GM19025 (cell line): ENCODE results near the gene SLC51A.
"Not testable (repeated sequence)": the region's sequence is repeated elsewhere in the genome, so short reads cannot be mapped to it uniquely, and the experiment has no call there.

Experiments
- ATAC-seq: cut with Tn5 transposase; IDR thresholded peaks from one replicate; pipeline ENCODE4 v1.9.1; 2021; ENCODE audit warnings: mild to moderate bottlenecking, low read depth, moderate library complexity; ENCODE audit not compliant: unreplicated experiment

Gene SLC51A

DNA sequence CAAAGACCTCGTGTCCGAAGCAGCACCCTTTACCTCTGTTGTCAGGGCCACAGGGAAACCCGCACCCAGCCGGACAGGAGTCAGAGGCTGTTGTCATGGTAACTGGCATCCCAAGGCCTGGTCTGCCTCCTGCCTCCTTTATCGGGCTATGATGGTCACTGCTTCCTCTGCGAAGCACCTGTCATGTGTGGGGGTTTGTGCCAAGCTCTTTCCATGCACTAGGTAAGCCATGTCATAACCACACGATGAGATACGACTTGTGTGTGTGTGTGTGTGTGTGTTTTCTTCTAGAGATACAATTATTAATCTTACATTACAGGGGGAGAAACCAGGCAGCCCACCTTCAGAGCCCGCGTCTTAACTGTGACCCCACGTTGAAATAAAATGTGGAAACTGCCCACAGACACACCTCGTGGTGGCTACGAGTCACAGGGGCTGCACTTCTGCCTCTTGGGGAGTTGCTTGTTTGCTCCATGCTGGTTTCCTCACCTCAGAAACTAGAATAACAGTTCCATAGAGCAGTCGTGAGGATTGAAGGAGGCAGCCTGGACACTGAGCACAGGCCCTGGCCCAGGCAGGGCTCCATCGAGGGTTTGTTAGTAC, 23.1 kb upstream of the SLC51A start:
- ATAC-seq = no peak

GRCh38 chr3:196193736-196194541, 22.4 kb upstream of the SLC51A start:
- no peak for ATAC-seq

DNA sequence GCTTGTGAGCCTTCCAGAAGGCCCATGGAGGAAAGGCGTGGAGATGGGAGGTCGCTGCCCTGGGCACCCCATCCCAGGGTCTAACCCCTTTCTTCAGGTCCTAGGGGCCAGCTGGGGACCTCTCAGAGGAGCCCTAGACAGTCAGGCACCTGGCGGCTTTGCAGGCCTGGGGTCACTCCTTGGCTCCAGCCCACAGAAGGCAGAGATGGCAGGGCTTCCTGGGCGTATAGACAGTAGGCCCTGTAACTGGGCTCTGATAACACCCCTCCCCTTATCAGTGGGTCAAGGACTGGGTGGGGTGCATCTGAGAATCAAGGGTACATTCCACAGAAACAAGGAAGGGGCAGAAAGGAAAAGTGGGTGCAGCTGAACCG, 21.8 kb upstream of the SLC51A start:
- no peak for ATAC-seq

DNA sequence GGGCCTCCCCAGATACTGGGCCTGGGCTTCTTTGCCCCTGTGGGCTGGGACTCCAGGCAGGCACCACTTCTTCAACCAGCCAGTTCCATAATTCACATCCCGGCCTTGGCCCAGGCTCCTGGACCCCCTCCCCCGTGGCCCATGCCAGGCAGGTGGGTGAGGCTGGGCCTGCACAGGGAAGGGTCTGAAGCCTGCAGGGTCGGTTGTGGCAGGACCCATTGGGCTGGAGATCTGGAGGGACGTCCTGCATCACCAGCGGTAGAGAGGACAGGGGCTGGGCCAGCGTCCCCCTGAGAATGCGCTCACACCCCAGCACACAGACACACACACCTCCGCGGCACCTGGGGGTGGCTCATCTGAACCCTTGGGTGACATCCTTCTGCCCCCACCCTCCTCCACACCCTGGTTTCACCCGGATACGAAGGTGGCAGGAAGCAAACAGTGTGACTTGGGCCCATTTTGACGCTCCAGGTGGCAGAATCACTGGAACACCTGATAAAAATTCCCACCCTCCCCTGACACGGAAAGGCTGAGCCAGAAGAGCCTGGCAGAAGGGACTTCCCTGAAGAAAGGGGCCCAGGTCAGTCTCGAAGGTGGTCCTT, 20.6 kb upstream of the SLC51A start:
- no peak for ATAC-seq

DNA sequence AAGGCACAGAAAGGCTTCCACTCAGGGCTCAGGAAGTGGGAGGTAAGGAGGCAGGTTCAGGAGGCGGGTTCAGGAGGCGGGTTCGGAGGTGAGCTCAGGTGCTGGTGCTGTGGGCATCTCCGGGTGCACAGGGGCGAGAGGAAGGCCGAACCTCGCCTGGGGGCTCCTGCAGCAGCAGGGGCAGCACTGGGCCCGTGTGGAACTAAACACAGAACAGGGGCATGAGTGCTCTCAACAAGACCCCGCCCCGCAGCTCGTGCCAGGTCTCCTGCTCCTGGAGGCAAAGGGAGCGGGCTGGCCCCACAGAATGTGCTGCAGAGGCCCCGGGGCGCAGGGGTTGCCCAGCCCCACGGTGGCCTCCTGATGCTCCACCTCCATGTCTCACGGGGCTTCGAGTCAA, 18.8 kb upstream of the SLC51A start:
- no peak for ATAC-seq

DNA sequence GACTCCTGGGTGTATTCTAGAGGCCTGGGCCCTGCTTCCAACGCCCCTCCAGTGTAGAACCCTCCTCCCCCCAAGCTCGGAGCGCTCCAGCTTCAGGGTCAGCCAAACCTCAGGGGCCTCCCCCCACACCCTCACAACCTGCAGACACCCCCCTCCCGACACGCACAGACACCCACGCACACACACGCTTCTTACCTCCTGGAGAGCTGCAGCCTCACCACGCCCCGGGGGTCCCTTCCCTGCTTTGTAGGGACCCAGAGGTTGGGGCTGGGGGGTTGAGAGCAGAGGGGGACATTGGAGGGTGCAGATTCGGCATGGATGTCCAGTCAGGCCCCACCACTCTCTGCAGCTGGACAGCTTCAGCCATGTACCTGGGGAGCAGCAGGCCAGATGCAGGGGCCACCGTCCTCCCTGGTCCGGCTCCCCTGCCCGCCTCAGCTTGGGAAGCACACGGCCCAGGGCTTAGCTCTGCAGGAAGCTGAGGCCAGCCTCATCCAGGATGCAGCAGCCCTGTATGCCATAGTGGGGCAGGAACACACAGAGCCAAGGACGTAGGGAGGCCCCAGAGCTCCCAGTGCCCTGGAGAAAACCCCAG, 18.2 kb upstream of the SLC51A start:
- no peak for ATAC-seq

DNA sequence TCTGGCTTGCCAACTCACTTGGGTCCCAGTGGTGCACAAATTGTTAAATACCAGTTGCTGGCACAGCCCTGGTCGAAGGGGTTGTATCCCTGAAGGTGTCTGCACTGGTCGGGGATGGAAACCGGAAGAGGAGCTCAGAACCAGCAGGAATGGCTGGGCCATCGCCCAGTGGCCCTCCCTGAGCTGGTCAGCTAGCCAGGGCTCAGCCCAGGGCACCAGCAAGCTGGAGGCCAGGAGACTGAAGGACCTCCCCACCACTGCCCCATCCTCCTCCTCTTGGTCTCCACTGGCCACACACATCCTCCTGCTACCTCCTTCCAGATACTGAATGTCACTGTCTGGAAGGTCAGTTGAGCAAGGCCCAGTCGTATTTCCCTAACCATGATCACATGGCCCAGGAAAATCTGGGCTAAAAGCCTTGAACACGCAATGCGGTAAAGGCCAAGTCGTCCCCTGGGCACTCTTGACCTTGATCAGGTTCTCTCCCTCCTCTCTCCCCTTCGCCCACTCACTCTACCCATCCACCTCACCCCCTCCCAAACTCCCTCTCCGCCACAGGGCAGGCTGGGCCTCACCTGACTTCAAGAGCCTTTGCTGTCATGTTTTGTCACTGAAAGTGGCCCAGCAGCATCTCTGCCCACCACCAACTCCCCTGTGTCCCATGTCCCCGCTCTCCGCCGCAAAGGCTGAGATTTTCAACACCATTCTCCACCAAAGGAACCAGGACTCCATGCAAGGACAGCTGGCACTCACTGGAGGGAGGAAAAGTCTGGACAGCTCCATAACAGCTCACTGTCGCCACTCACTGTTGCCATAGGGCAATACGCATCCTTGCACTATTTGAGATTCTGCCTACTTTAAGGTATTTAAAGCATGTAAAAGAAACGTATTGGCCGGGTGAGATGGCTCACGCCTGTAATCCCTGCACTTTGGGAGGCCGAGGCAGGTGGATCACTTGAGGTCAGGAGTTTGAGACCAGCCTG, 17.3 kb upstream of the SLC51A start:
- ATAC-seq = no peak

DNA sequence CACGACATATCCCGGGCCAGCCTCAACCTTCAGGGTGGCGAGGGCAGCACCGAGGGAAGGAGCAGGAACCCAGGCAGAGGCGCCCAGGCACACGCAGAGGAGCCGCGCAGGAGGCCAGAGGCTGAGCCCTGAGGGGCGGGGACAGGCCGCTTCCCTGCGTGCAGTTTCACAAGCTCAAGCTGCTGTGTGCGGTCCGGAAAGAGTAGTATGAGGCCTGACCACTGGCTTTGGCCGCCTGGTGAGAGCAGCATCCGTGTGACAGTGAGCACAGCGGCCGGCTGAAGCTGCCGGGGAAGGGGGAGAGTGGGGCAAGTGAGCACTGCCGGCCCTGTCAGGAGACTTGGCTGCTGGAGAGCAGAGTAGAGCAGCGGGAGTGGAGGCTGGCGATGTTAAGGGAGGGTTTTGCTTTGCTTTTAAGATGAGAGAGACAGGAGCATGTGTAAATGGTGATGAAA, 13.8 kb upstream of the SLC51A start:
- no peak for ATAC-seq

DNA sequence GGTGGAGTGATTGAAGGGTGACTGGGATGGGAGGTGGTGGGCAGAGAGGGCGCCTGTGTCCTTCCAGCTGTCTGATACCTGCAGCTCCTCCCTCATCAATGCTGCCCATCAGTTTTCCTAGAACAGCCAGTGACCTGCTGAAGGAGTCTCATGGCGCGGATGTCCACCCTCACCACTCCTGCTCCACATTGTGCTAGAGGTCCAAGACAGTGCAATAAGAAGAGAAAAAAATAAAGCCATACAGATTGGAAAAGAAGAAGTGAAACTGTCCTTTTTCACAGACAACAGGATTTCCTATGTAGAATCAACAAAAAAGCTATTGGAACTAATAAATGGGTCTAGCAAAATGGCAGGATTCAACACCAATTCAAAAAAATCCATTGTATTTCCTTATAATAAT, 12.5 kb upstream of the SLC51A start:
- ATAC-seq = no peak

DNA sequence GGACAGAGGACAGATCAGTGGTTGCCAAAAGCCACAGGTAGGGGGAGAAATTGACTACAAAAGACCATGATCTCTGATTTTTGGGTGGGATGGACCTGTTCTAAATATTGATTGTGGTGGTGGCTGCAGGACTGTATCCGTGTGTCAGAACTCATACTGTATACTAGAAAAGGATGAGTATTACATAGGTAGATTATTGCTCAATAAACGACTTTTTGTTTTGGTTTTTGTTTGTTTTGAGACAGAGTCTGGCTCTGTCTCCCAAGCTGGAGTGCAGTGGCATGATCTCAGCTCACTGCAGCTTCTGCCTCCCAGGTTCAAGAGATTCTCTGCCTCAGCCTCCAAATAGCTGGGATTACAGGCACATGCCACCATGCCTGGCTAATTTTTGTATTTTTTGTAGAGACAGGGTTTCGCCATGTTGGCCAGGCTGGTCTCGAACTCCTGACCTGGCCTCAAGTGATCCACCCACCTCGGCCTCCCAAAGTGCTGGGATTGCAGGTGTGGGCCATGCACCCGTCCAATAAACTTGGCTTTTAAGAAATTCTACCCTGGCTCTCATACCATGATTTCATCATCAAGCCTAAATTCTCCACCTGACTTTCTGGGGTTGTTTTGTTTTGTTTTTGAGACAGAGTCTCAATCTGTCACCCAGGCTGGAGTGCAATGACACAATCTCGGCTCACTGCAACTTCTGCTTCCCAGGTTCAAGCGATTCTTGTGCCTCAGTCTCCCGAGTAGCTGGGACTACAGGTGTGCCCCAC, 10.7 kb upstream of the SLC51A start:
- ATAC-seq = not testable (repeated sequence)

GRCh38 chr3:196207159-196207832, 9.0 kb upstream of the SLC51A start:
- ATAC-seq = no peak

- no peak for ATAC-seq
Observed at GRCh38 chr3:196207833-196208607, 8.3 kb upstream of the SLC51A start.

GRCh38 chr3:196208942-196209695, 7.2 kb upstream of the SLC51A start:
- ATAC-seq = no peak

GRCh38 chr3:196209944-196210672, 6.2 kb upstream of the SLC51A start:
- not testable (repeated sequence) for ATAC-seq

GRCh38 chr3:196210673-196211556, 5.4 kb upstream of the SLC51A start, which contains the start of gene ZDHHC19:
ZDHHC19 (minus strand) TSS chr3:196211400; CDS start chr3:196211315, 85 bp downstream.
- ATAC-seq = no peak
